Measurements from ENCODE around the gene PTPRD.

The PTPRD gene

GRCh38 chr9:8390571-8390970 is 2222.2 kb downstream of the PTPRD start:
- DNase-seq: no peak

GRCh38 chr9:8389531-8389930 is 2223.3 kb downstream of the PTPRD start:
- DNase-seq: no peak

GRCh38 chr9:8388132-8388531 is 2224.7 kb downstream of the PTPRD start:
- no peak for DNase-seq

- no peak for DNase-seq
Measured at GRCh38 chr9:8384091-8384490, 2228.7 kb downstream of the PTPRD start.

- no peak for DNase-seq
Measured at GRCh38 chr9:8382777-8383527, 2229.8 kb downstream of the PTPRD start.

GRCh38 chr9:8382266-8382665 is 2230.5 kb downstream of the PTPRD start:
- no peak for DNase-seq

GRCh38 chr9:8381601-8382000 is 2231.2 kb downstream of the PTPRD start:
- no peak for DNase-seq

GRCh38 chr9:8374471-8374870 is 2238.3 kb downstream of the PTPRD start:
- DNase-seq: no peak

- DNase-seq: no peak
Measured at GRCh38 chr9:8371686-8372085, 2241.1 kb downstream of the PTPRD start.

- no peak for DNase-seq
Measured at GRCh38 chr9:8366161-8366926, 2246.5 kb downstream of the PTPRD start.

- DNase-seq: no peak
Measured at GRCh38 chr9:8365466-8366160, 2247.2 kb downstream of the PTPRD start.

- DNase-seq: no peak
Measured at GRCh38 chr9:8365029-8365428, 2247.8 kb downstream of the PTPRD start.

- no peak for DNase-seq
Measured at GRCh38 chr9:8364026-8364752, 2248.6 kb downstream of the PTPRD start.

- DNase-seq: no peak
Measured at GRCh38 chr9:8362250-8362649, 2250.6 kb downstream of the PTPRD start.

- no peak for DNase-seq
Measured at GRCh38 chr9:8361364-8361763, 2251.4 kb downstream of the PTPRD start.

GRCh38 chr9:8356406-8356805 is 2256.4 kb downstream of the PTPRD start:
- no peak for DNase-seq

GRCh38 chr9:8351436-8351835 is 2261.4 kb downstream of the PTPRD start:
- no peak for DNase-seq

GRCh38 chr9:8349901-8350300 is 2262.9 kb downstream of the PTPRD start:
- no peak for DNase-seq

GRCh38 chr9:8349376-8349775 is 2263.4 kb downstream of the PTPRD start:
- DNase-seq: no peak

- DNase-seq: no peak
Measured at GRCh38 chr9:8348756-8349155, 2264.0 kb downstream of the PTPRD start.

- DNase-seq: no peak
Measured at GRCh38 chr9:8346296-8346695, 2266.5 kb downstream of the PTPRD start.

- no peak for DNase-seq
Measured at GRCh38 chr9:8338767-8339510, 2273.9 kb downstream of the PTPRD start.

Data from activated CD4-positive, alpha-beta T cell treated with anti-CD3 and anti-CD28 coated beads, Interleukin-2, amount 50 U/mL, for 4 hours (primary cell).